Thyroid gland (tissue), 4 donors: Measurements from ENCODE around the gene KMT2E. TPM values are rescaled to one million over a fixed set of nuclear protein-coding genes. Genes with fewer than 3 reads are reported as not detected.
"Not testable (repeated sequence)": the region's sequence is repeated elsewhere in the genome, so short reads cannot be mapped to it uniquely, and the experiment has no call there.

Source experiments
- DNase-seq, 2 donors: peaks; one replicate each; pipeline ENCODE4 v3.0.0-alpha.2; 2019
- H3K27ac ChIP-seq, 3 donors: fragments of 200-600 bp; sonication (generic); 1 replicate in 2 of 3; 2 replicates in 1 of 3; pipeline ENCODE4 v1.5.1; 2016 to 2019; ENCODE audit warnings: mild to moderate bottlenecking in 1 of 3, moderate library complexity in 1 of 3
- H3K27me3 ChIP-seq: fragments of 200-600 bp; sonication (generic); one replicate; pipeline ENCODE4 v1.5.1; 2019
- H3K36me3 ChIP-seq, 2 donors: fragments of 200-600 bp; sonication (generic); one replicate each; pipeline ENCODE4 v1.5.1; 2016 to 2019
- H3K4me1 ChIP-seq, 2 donors: fragments of 200-600 bp; sonication (generic); one replicate each; pipeline ENCODE4 v1.5.1; 2017 to 2019
- H3K4me3 ChIP-seq, 3 donors: fragments of 200-600 bp; sonication (generic); replicated peaks in 1 of 3; 1 replicate in 2 of 3; 2 replicates in 1 of 3; pipeline ENCODE4 v1.5.1; 2016; ENCODE audit warnings: mild to moderate bottlenecking in 1 of 3
- H3K9me3 ChIP-seq: fragments of 200-600 bp; sonication (generic); one replicate; pipeline ENCODE4 v1.5.1; 2017
- CTCF ChIP-seq, 6 experiments: fragments of 200-600 bp in 3 of 6; fragments of 450-650 bp in 3 of 6; sonication (generic) in 3 of 6; IDR thresholded peaks; one replicate each; pipeline ENCODE4 v1.5.1; 2016 to 2019; ENCODE audit warnings: antibody characterized with exemption in 6 of 6, mild to moderate bottlenecking in 2 of 6, inconsistent platforms in 1 of 6, moderate library complexity in 1 of 6
- POLR2A ChIP-seq, 2 donors: fragments of 450-650 bp; IDR thresholded peaks; one replicate each; pipeline ENCODE4 v1.6.1; 2017; ENCODE audit warnings: antibody characterized with exemption in 2 of 2, mild to moderate bottlenecking in 2 of 2, moderate library complexity in 1 of 2
- WGBS, 2 donors: methylation state at CpG; one replicate each; pipeline ENCODE4 v1.1.5; 2017; 5-methylcytosine and 5-hydroxymethylcytosine counted together
- intact Hi-C: fragments of 100-400 bp; cut with DNase I; formaldehyde crosslinking; loops from one replicate; pipeline ENCODE4 v1.15.1; 2023
- total RNA-seq, 4 donors: library from RNA; depleted of rRNA; stranded (reverse); fragments of >200 nt; gene quantifications; one replicate each; pipeline ENCODE4 v1.2.3, GENCODE V29; 2016

Gene KMT2E
- total RNA-seq, 4 donors from 2014 or later, result 111 to 181 (median 160) TPM

GRCh38 chr7:105044449-105045070, 30.6 kb downstream of the KMT2E start:
- no peak for DNase-seq
- no peaks in the 10 kb centered on the region for H3K9me3 ChIP-seq
- TF ChIP-seq CTCF (IDR thresholded peaks at IDR 0.05) (no peak), POLR2A (IDR thresholded peaks at IDR 0.05) (no peak)
- no peaks in the 10 kb centered on the region for H3K27me3 ChIP-seq
- H3K4me3 ChIP-seq, result no peak overlapping the region
- 81% methylated on average over 2 of the region's 2 CpGs for WGBS, 2 donors
- peaks cover 10 to 27% of the 10 kb centered on the region in 2 donors for H3K4me1 ChIP-seq
- intact Hi-C loops, result no loop called here
- H3K27ac ChIP-seq, result no peak overlapping the region
- peaks cover 8 to 14% of the 10 kb centered on the region in 2 donors for H3K36me3 ChIP-seq

GRCh38 chr7:105046414-105046813, 32.4 kb downstream of the KMT2E start:
- TF ChIP-seq CTCF (IDR thresholded peaks at IDR 0.05), result no peak
- TF ChIP-seq POLR2A (IDR thresholded peaks at IDR 0.05), result no peak
- WGBS, 2 donors, result 74 to 87% methylated on average over 1 of the region's 1 CpG
- H3K4me3 ChIP-seq, result no peak overlapping the region
- no peaks in the 10 kb centered on the region for H3K27me3 ChIP-seq
- DNase-seq, result no peak
- intact Hi-C loops, result no loop called here
- H3K36me3 ChIP-seq, result peaks cover 6 to 10% of the 10 kb centered on the region in 2 donors
- H3K9me3 ChIP-seq, result no peaks in the 10 kb centered on the region
- H3K27ac ChIP-seq, result no peak overlapping the region
- peaks cover 10 to 26% of the 10 kb centered on the region in 2 donors for H3K4me1 ChIP-seq

DNA sequence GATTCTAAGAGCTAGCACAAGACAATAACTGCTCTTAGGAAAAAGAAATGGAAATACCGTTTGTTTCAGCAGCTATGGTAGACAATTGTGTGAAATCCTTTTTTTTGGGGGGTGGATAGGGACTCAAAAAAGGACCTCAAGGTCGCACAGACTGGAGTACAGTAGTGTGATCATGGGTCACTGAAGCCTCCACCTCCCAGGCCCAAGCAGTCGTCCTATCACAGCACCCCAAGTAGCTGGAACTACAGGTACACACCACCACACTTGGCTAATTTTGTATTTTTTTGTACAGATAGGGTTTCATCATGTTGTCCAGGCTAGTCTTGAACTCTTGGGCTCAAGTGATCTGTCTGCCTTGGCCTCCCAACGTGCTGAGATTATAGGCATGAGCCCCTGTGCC, 33.9 kb downstream of the KMT2E start:
- Histone ChIP-seq H3K27me3 (no peaks in the 10 kb centered on the region), H3K4me3 (no peak overlapping the region), H3K36me3 (no peaks in the 10 kb centered on the region), H3K4me1 (peaks cover 10 to 26% of the 10 kb centered on the region in 2 donors), H3K9me3 (no peaks in the 10 kb centered on the region), H3K27ac (peak overlapping the region in 1 of 3 donors; percentile 2)
- WGBS, 2 donors, result 84 to 85% methylated on average over 4 of the region's 4 CpGs
- TF ChIP-seq CTCF (IDR thresholded peaks at IDR 0.05) (no peak), POLR2A (IDR thresholded peaks at IDR 0.05) (no peak)
- no peak for DNase-seq
- intact Hi-C loops, result no loop called here

- 95 to 100% methylated on average over 1 of the region's 1 CpG for WGBS, 2 donors
- peaks cover 13 to 24% of the 10 kb centered on the region in 2 donors for H3K4me1 ChIP-seq
- H3K27ac ChIP-seq, result no peak overlapping the region
- no peak for DNase-seq
- intact Hi-C loops, result no loop called here
- H3K36me3 ChIP-seq, result peaks cover 0 to 4% of the 10 kb centered on the region in 2 donors
- H3K27me3 ChIP-seq, result no peaks in the 10 kb centered on the region
- TF ChIP-seq POLR2A (IDR thresholded peaks at IDR 0.05) (no peak), CTCF (IDR thresholded peaks at IDR 0.05) (no peak)
- no peaks in the 10 kb centered on the region for H3K9me3 ChIP-seq
- H3K4me3 ChIP-seq, result no peak overlapping the region
These were observed 36.5 kb downstream of the KMT2E start for GRCh38 chr7:105050493-105050892.

GRCh38 chr7:105050899-105051298, 36.9 kb downstream of the KMT2E start:
- WGBS, 2 donors, result 92 to 96% methylated on average over 7 of the region's 7 CpGs
- H3K27ac ChIP-seq, H3K9me3 ChIP-seq, intact Hi-C loops, H3K27me3 ChIP-seq, H3K36me3 ChIP-seq, H3K4me3 ChIP-seq, DNase-seq: not testable (repeated sequence)
- H3K4me1 ChIP-seq, result peaks cover 16 to 28% of the 10 kb centered on the region in 2 donors
